ENCODE measurements around the gene NFX1.
A peak's percentile ranks its signal among the peaks of the same experiment; 100 is the strongest.
"Not testable (repeated sequence)": the region's sequence is repeated elsewhere in the genome, so short reads cannot be mapped to it uniquely, and the experiment has no call there.

NFX1 gene

GRCh38 chr9:33393581-33393980 is 103.3 kb downstream of the NFX1 start:
- DNase-seq = no peak

GRCh38 chr9:33393986-33394385 is 103.7 kb downstream of the NFX1 start:
- DNase-seq = not testable (repeated sequence)

DNA sequence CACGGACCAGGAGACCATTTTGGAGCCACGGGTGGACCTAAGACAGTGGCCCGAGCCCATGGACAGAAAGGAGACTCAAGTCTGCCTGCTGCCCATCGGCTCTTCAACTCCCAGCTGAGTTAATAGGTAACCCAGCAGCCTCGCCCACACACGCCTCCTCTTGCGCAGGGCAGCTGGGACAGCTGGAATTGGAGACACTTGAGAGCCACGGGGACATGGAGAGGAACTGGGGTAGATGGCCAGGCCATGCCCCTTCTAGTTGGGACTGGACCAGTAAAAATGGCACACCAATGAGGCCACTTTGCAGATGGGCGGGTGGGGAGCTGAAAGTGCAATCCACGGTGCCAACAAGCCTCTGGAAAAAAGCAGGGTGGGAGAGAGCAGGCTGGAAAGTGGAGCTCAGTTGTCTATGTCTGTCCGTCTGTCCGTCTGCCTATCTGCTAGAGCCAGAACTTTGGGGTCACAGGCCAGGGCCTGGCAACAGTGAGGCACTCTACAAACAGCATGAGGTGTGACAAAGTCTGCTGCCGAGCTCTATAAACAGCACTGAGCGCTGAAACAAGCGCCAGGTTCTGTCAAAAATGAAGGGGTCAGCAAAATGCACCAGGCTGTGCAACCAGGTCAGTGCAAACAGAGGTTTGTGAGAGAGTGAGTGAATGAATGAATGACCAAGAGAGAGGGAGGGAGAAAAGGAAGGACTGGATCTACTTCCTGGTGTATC is 105.0 kb downstream of the NFX1 start:
- not testable (repeated sequence) for DNase-seq

DNA sequence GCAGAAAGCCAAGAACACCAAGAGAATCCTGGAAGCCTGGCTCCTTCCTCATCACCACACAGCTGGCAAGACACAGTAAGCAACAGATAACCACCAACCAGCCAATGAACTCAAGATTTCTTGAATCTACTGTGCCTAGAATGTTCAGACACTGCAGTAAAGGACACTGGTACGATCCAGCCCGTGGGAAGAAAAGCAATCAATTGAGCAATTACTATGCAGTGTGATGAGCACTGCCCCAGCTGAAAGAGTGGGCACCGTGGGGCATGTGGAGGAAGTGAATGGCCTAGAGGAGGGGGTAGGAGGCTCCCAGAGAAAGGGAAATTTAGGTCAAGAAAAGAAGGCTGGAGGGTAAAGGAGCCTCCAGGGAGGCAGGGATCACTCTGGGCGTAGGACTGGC is 107.5 kb downstream of the NFX1 start:
- DNase-seq = not testable (repeated sequence)

- not testable (repeated sequence) for DNase-seq
These were observed 108.7 kb downstream of the NFX1 start for GRCh38 chr9:33399047-33399446.

DNA sequence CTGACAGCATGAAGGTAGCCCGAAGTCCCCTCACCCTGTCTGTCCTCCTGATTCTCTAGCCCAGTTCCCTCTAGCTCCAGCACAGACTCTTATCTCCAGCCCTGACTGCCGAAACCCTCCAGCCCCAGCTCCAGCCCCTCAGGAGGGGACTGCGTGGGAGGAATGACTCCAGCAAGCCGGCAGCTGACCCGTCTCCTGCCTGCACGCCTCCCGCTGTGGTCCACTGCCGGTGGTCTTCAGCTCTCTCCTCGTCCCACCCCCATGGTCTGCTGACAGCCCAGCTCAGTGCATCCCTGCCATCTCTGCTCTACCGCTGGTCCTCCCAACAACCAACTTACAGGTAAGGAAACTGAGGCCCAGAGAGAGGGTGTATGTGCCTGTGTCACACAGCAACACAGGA is 111.5 kb downstream of the NFX1 start:
- not testable (repeated sequence) for DNase-seq

DNA sequence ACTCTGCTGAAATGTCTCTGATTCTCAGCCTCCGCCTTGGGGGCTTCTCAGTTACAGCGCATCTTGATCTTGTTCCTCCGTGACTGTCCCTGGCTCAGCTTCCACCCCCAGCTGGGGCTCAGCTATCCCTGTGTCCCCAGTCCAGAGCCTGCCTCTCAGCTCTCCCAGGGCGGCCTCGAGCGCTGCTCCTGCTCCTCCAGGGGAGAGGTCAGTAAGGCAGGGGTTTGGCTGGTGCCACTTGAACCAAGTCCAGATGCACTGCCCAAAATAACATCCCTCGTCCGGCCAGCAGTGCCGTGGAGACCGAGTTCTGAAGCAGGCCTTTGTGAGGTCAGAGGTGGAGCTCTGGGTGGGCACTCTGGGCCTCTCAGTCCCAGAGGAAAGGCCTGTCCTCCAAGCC is 112.1 kb downstream of the NFX1 start, which contains the start of gene AQP7:
AQP7 (minus strand) TSS at position 198 of the 400 bp plus-strand sequence. CDS start 1,306 bp downstream, outside the sequence.
- DNase-seq = not testable (repeated sequence)

DNA sequence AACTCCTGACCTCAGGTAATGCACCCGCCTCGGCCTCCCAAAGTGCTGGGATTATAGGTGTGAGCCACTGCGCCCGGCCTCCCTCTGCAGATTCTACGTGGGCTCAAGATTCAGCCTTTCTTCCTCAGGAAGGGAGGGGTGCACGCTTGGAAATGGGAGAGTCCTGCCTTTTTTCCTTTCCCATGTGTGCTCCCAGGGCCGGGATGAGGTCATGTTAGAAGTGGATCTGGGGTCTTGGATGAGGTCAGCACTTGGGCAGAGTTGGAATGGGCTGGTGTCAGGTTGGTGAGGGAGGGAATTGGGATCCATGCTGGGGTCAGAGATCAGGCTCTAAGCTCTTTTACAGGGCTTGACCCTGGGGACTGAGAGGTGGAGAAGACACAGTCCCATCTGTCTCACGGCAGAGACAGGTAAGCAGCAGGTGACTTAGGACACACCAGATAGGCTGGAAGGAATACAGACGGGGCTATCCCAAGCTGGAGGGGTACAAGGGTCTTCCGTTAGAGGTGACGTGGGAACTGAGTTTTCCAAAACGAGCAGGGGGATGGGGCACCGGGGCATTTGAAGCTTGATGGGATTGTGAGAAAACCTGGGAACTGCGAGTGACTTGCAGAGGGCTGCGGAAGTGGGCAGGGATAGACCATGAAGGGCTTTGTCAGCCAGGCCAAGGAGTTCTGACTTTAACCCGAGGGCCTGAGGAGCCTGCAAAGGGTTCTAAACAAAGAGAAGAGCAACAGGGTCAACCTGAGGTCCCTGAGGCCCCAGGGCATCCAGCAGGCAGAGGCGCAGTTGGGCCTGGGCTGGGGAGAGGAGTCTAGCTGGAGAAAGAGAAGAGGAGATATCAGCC is 113.8 kb downstream of the NFX1 start:
- DNase-seq = no peak

DNA sequence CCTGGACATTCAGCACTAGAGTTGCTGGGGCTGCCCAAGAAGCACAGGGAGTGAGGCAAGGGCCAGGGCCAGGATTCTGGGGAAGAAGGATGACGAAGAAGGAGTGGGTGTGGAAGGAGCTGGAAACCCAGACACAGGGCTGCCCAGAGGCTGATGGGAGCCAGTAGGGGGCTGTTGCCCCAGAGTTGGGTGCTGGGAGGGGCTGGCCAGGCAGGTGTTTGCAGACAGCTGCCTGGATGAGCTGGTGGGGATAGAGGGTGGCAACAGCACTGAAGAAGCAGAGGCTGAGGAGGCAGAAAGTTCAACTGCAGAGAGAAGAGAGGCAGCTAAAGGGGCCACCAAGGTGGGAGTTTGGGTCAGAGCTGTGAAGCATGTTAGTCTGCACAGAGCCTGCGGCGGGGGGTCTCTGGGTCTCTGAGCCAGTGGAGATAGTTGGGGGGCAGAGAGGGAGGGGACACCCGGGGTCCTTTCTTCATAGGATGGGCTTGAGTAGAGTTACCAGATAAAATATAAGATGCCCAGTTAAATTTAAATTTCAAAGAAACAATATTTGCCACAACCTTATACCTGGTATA is 114.6 kb downstream of the NFX1 start:
- no peak for DNase-seq

- no peak for DNase-seq
These were observed 116.7 kb downstream of the NFX1 start for GRCh38 chr9:33407061-33407460.

DNA sequence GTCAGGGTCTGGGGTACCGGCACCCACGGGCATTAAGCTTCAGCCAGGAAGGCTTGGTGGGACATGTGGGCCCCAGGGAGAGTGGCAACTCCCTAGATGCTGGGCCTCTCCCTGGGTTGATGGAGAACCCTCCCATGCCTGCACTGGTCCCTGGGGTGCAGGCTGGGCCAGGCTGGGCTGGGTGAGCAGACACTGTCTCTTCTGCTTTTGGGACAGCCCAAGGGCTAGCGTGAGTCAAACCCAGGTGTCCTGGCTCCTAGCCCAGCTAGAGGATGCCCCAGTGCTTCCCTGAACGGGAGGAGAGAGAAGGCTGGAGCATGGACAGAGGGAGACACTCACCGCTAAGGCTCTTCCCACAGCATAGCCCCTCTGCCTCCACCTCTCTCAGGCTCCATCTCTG is 117.8 kb downstream of the NFX1 start:
- no peak for DNase-seq

DNA sequence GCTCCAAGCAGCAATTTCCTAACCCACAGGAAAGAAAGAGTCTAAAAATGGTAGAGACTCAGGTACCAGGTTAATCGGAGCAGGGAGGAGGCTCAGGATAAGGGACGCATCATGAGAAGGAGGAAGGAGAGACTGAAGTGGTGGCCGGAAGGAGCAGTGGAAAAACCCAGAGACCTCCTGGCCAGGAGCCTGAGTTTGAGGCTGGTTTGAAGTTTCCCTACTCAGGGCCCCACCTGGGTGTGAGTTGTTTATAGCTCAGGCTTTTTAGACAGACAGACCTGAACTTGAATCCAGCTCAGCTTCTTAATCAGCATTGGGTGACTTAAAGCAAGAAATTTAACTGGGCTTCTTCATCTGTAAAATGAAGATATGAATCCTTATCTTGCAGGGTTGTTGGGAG is 124.0 kb downstream of the NFX1 start:
- no peak for DNase-seq

DNA sequence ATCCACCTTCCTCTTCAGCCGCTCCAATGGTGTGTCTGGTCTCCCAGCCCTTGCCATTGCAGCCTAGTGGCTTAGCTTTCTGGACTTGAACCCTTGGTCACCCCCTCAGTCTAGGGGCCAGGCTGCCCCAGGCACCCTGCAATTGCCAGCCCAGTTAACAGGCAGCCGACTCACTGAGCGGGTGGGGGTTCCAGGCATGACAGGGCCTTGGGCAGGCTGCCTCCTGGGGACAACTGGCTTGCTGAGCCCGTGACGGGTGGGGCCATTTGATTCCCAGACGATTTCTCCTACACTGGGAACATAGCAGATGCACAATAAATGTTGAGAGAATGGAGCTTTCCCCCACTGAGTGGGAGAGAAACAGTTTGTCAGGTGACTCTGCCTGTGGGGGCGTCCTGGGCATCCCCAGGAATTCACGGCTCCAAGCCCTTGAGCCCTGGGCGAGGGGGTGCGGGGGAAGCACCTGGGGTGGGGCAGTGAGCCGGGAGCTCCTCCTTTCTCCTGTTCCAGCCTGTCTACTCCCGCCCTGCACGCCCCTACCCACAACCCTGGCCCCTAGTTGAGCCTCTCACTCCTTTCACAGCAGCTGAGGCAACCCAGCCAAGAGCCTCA is 124.7 kb downstream of the NFX1 start:
- DNase-seq = no peak

- DNase-seq = peak; percentile 95
These were observed 125.3 kb downstream of the NFX1 start for GRCh38 chr9:33415501-33416038.

GRCh38 chr9:33416996-33417395 is 126.7 kb downstream of the NFX1 start:
- DNase-seq = peak; percentile 76

- DNase-seq = no peak
These were observed 127.8 kb downstream of the NFX1 start for GRCh38 chr9:33418090-33418489.

DNA sequence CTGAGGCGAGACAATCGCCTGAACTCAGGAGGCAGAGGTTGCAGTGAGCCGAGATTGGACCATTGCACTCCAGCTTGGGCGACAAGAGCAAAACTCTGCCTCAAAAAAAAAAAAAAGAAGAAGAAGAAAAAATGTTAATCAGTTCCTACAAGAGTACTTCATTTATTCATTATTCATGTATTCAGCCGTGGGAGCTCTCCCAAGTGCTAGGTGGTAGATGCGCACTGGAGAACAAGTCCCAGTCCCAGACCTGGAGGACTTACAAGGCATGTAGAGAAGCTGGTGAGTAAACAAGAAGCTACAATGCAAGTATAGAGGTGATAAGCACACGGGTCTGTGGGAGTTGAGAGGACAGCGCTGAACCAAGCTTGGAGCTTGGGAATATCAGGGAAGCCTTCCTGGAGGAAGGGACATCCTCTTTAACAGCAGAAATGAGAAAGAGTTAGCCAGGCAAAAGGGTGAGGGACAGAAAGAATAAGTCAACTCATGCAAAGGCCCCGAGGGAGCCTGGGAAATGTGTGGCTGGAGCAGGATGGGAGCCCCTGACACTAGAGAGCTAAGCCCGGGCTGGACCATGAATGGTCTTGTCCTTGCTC is 129.5 kb downstream of the NFX1 start:
- DNase-seq = no peak

All from activated effector memory CD4-positive, alpha-beta T cell treated with anti-CD3 and anti-CD28 coated beads, Interleukin-2, amount 50 U/mL, for 16 hours (primary cell).